ENCODE measurements around the gene PLXNA4.

GRCh38 chr7:132190683-132191082, 385.6 kb downstream of the PLXNA4 start:
- TF ChIP-seq CTCF (IDR thresholded peaks at IDR 0.05; ENCODE audit: low read depth, low read length, poor library complexity, severe bottlenecking) (no peak), EZH2phosphoT487 (IDR thresholded peaks at IDR 0.05; ENCODE audit: borderline replicate concordance, low read length) (no peak)

Measured in DOHH2 (cell line).